Heart left ventricle (tissue), 13 donors: ENCODE measurements around the gene NEK5.

Experiments
- CTCF ChIP-seq, 12 donors: fragments of 200-600 bp; sonication (generic) in 4 of 12; IDR thresholded peaks; one replicate each; pipeline versions ENCODE4 v1.5.0 to v1.8.0; 2018 to 2022; ENCODE audit warnings: antibody characterized with exemption in 12 of 12, mild to moderate bottlenecking in 5 of 12
- POLR2A ChIP-seq, 2 donors: fragments of 450-650 bp; IDR thresholded peaks; one replicate each; pipeline ENCODE4 v1.6.1; 2017; ENCODE audit warnings: antibody characterized with exemption in 2 of 2, mild to moderate bottlenecking in 2 of 2, moderate library complexity in 2 of 2
- donor health status: ischemic (EF 13 %, LVEDD 7.1; RV severe dilation, severe dysfunction).
- donor health status: DM: no; HTN: yes; CAD: no.
- donor health status: DM: no; HTN: no; CAD: no.
- donor health status: ischemic (EF 25% LVEDD 6.9; RV normal size, moderate dysfunction).
- donor health status: ischemic (EF 25% LVEDD 5.7; RV mildly dilated, moderate dysfunction).
- donor health status: ischemic (EF 35%, LVEDD 5.7; RV mildly dilated, moderate dysfunction).
- donor health status: nonischemic (EF 11% LVEDD 7.7; RV severe dilation, severe dysfunction).
- donor health status: DM: yes; HTN: yes; CAD: no.
- donor health status: PGD.
- donor health status: ischemic (EF 29% LVEDD 5.4; RV normal size, mild dysfunction).
- donor health status: nonischemic (EF 23%, LVEDD 6.1; RV moderate dilation, normal function).

- TF ChIP-seq POLR2A (IDR thresholded peaks at IDR 0.05) (no peak), CTCF (IDR thresholded peaks at IDR 0.05) (no peak)
Observed at GRCh38 chr13:52165411-52165810, 36.5 kb upstream of the NEK5 start.
